Liver (tissue), 9 donors: ENCODE measurements around the gene TMPRSS11F. TPM values are rescaled to one million over a fixed set of nuclear protein-coding genes. Genes with fewer than 3 reads are reported as not detected.

ENCODE experiments used
- DNase-seq: peaks from one replicate; pipeline ENCODE4 v3.0.0-alpha.2; 2017; ENCODE audit warnings: low spot score
- H3K27ac ChIP-seq, 2 donors: one replicate each; pipeline ENCODE4 v1.7.0; 2013; ENCODE audit warnings: inconsistent platforms in 2 of 2, low read length in 2 of 2, control low read depth in 1 of 2, low read depth in 1 of 2, mild to moderate bottlenecking in 1 of 2
- H3K27me3 ChIP-seq, 4 donors: one replicate each; pipeline versions ENCODE4 v1.6.1 to v1.7.0; 2013; ENCODE audit warnings: low read length in 3 of 4, inconsistent platforms in 1 of 4, mild to moderate bottlenecking in 1 of 4, moderate library complexity in 1 of 4; ENCODE audit not compliant: control insufficient read depth in 4 of 4, insufficient read depth in 4 of 4
- H3K36me3 ChIP-seq, 4 donors: one replicate each; pipeline versions ENCODE4 v1.6.1 to v1.7.0; 2013; ENCODE audit warnings: low read length in 3 of 4, mild to moderate bottlenecking in 3 of 4, low read depth in 1 of 4, moderate library complexity in 1 of 4; ENCODE audit not compliant: control insufficient read depth in 4 of 4, insufficient read depth in 3 of 4
- H3K4me1 ChIP-seq, 4 donors: one replicate each; pipeline versions ENCODE4 v1.6.1 to v1.7.0; 2013; ENCODE audit warnings: low read length in 3 of 4, mild to moderate bottlenecking in 3 of 4, moderate library complexity in 1 of 4; ENCODE audit not compliant: control insufficient read depth in 4 of 4, insufficient read depth in 4 of 4
- H3K4me3 ChIP-seq, 3 donors: one replicate each; pipeline versions ENCODE4 v1.6.1 to v1.7.0; 2013; ENCODE audit warnings: low read length in 3 of 3, control low read depth in 1 of 3, low read depth in 1 of 3, mild to moderate bottlenecking in 1 of 3
- H3K9ac ChIP-seq, 2 donors: one replicate each; pipeline ENCODE4 v1.7.0; 2013; ENCODE audit warnings: low read length in 2 of 2, mild to moderate bottlenecking in 2 of 2, moderate library complexity in 2 of 2, control low read depth in 1 of 2, low read depth in 1 of 2
- H3K9me3 ChIP-seq, 4 donors: one replicate each; pipeline versions ENCODE4 v1.6.1 to v1.7.0; 2013; ENCODE audit warnings: low read length in 3 of 4; ENCODE audit not compliant: control insufficient read depth in 4 of 4
- CTCF ChIP-seq: fragments of 150-350 bp; IDR thresholded peaks from 2 replicates; pipeline ENCODE4 v1.5.1; 2017; ENCODE audit warnings: improper control_type of control experiment, low read depth, low read length; ENCODE audit not compliant: missing input control
- EGR1 ChIP-seq, 2 donors: IDR thresholded peaks; 2 replicates each; pipeline ENCODE4 v1.6.1; 2016 to 2018; ENCODE audit warnings: antibody characterized with exemption in 2 of 2, low read depth in 2 of 2
- FOXA1 ChIP-seq: IDR thresholded peaks from 2 replicates; pipeline ENCODE4 v1.6.1; 2016; ENCODE audit warnings: antibody characterized with exemption
- FOXA2 ChIP-seq: IDR thresholded peaks from 2 replicates; pipeline ENCODE4 v1.6.1; 2016; ENCODE audit warnings: antibody characterized with exemption
- HNF4A ChIP-seq, 2 donors: conservative IDR thresholded peaks; 2 replicates each; pipeline ENCODE4 v1.6.1; 2016; ENCODE audit warnings: antibody characterized with exemption in 2 of 2, mild to moderate bottlenecking in 2 of 2
- HNF4G ChIP-seq: IDR thresholded peaks from 2 replicates; pipeline ENCODE4 v1.6.1; 2016; ENCODE audit warnings: antibody characterized with exemption
- MAX ChIP-seq: IDR thresholded peaks from 2 replicates; pipeline ENCODE4 v1.6.1; 2016; ENCODE audit warnings: antibody characterized with exemption
- NR2F2 ChIP-seq: IDR thresholded peaks from 2 replicates; pipeline ENCODE4 v1.6.1; 2016; ENCODE audit warnings: antibody characterized with exemption
- RAD21 ChIP-seq, 2 donors: IDR thresholded peaks; 2 replicates each; pipeline ENCODE4 v1.6.1; 2016; ENCODE audit warnings: antibody characterized with exemption in 2 of 2, mild to moderate bottlenecking in 2 of 2
- RXRA ChIP-seq, 2 donors: IDR thresholded peaks; 2 replicates each; pipeline ENCODE4 v1.6.1; 2017 to 2018; ENCODE audit warnings: antibody characterized with exemption in 2 of 2, mild to moderate bottlenecking in 1 of 2
- SP1 ChIP-seq: IDR thresholded peaks from 2 replicates; pipeline ENCODE4 v1.6.1; 2018; ENCODE audit warnings: antibody characterized with exemption, mild to moderate bottlenecking
- TAF1 ChIP-seq: conservative IDR thresholded peaks from 2 replicates; pipeline ENCODE4 v1.6.1; 2016; ENCODE audit warnings: antibody characterized with exemption, mild to moderate bottlenecking
- YY1 ChIP-seq: IDR thresholded peaks from 2 replicates; pipeline ENCODE4 v1.6.1; 2016; ENCODE audit warnings: antibody characterized with exemption, mild to moderate bottlenecking
- ZBTB33 ChIP-seq: IDR thresholded peaks from 2 replicates; pipeline ENCODE4 v1.6.1; 2016; ENCODE audit warnings: antibody characterized with exemption
- WGBS: extraction: QIAGEN DNeasy Blood & Tissue Kit; methylation state at CpG from one replicate; pipeline ENCODE4 v1.1.7; 2013; 5-methylcytosine and 5-hydroxymethylcytosine counted together
- polyA plus RNA-seq, 2 donors: library from polyadenylated mRNA; stranded (reverse) in 1 of 2; unstranded in 1 of 2; fragments of 200-250 nt in 1 of 2; fragments of >200 nt in 1 of 2; fragmentation: Nextera tagmentation in 1 of 2; extraction: Ambion mirVana in 1 of 2; gene quantifications; one replicate each; pipeline versions ENCODE4 v1.2.1 to v1.2.3, GENCODE V29; 2013 to 2015
- total RNA-seq, 2 donors: library from RNA; depleted of rRNA; stranded (reverse); fragments of >200 nt; gene quantifications; one replicate each; pipeline ENCODE4 v1.2.3, GENCODE V29; 2014
- donor health status: healthy.
- donor health status: healthy.
- donor health status: healthy.
- donor health status: healthy.
- donor health status: healthy.

TMPRSS11F gene
- total and polyA plus RNA-seq, 4 donors: not detected

GRCh38 chr4:68077737-68078136 lies 51.9 kb downstream of the TMPRSS11F start (continued):
- TF ChIP-seq FOXA2 (no peak), NR2F2 (no peak), ZBTB33 (no peak), EGR1 (IDR thresholded peaks at IDR 0.05; ENCODE audit: low read depth in 2 of 2) (no peak), YY1 (no peak), MAX (no peak)

- no peaks in the 10 kb centered on the region for H3K4me1 ChIP-seq
- H3K27ac ChIP-seq: no peak overlapping the region
- H3K9ac ChIP-seq: no peak overlapping the region
- H3K4me3 ChIP-seq: no peak overlapping the region
- H3K9me3 ChIP-seq: no peaks in the 10 kb centered on the region
- TF ChIP-seq ZBTB33: no peak
- TF ChIP-seq HNF4A (conservative IDR thresholded peaks at IDR 0.05): no peak
- TF ChIP-seq RXRA (IDR thresholded peaks at IDR 0.05): no peak
- no peak for TF ChIP-seq SP1
- no peak for TF ChIP-seq YY1
- no peak for TF ChIP-seq FOXA2
- no peak for TF ChIP-seq RAD21 (IDR thresholded peaks at IDR 0.05)
- no peak for TF ChIP-seq NR2F2
- no peak for TF ChIP-seq CTCF
- no peak for TF ChIP-seq FOXA1
- no peak for TF ChIP-seq MAX
- no peaks in the 10 kb centered on the region for H3K36me3 ChIP-seq
- DNase-seq: no peak
- H3K27me3 ChIP-seq: peaks cover 0 to 8% (median 0%) of the 10 kb centered on the region in 4 donors
Observed at GRCh38 chr4:68077301-68077700, 52.4 kb downstream of the TMPRSS11F start.

GRCh38 chr4:68076194-68076593 lies 53.5 kb downstream of the TMPRSS11F start:
- WGBS: 62% methylated on average over 2 of the region's 2 CpGs
- no peak for DNase-seq
- TF ChIP-seq TAF1 (no peak), YY1 (no peak), EGR1 (IDR thresholded peaks at IDR 0.05; ENCODE audit: low read depth in 2 of 2) (no peak), FOXA1 (no peak), HNF4G (no peak), CTCF (no peak), ZBTB33 (no peak), RAD21 (IDR thresholded peaks at IDR 0.05) (no peak), SP1 (no peak)

More at GRCh38 chr4:68076194-68076593, 53.5 kb downstream of the TMPRSS11F start:
- Histone ChIP-seq H3K4me3 (no peak overlapping the region), H3K27me3 (peaks cover 0 to 8% (median 0%) of the 10 kb centered on the region in 4 donors), H3K9me3 (no peaks in the 10 kb centered on the region), H3K4me1 (no peaks in the 10 kb centered on the region), H3K36me3 (no peaks in the 10 kb centered on the region), H3K27ac (no peak overlapping the region), H3K9ac (no peak overlapping the region)
